HepG2 (cell line): ENCODE results near the gene FHIT.

ENCODE experiments used
- ARNT ChIP-seq: fragments of 450-650 bp; IDR thresholded peaks from 2 replicates; pipeline ENCODE4 v1.6.1; 2017
- NFE2L2 ChIP-seq: fragments of 150-350 bp; IDR thresholded peaks from 2 replicates; pipeline ENCODE4 v1.6.1; 2014; ENCODE audit warnings: low read length
- NR2C2 ChIP-seq: sonication (generic); formaldehyde crosslinking; IDR thresholded peaks from 2 replicates; pipeline ENCODE4 v1.4.0; 2020; ENCODE audit warnings: missing genetic modification reagents, mild to moderate bottlenecking, moderate library complexity, borderline replicate concordance
- REST ChIP-seq, 2 experiments: IDR thresholded peaks; 2 replicates each; pipeline ENCODE4 v1.6.1; 2011 to 2012; ENCODE audit warnings: low read length in 2 of 2, borderline replicate concordance in 1 of 2, low read depth in 1 of 2, mild to moderate bottlenecking in 1 of 2, moderate library complexity in 1 of 2
- SALL2 ChIP-seq: sonication (generic); formaldehyde crosslinking; IDR thresholded peaks from 2 replicates; pipeline ENCODE4 v1.8.1; 2023; ENCODE audit warnings: mild to moderate bottlenecking, missing genetic modification reagents, inconsistent platforms
- TAF1 ChIP-seq: sonication (generic); formaldehyde crosslinking; IDR thresholded peaks from 2 replicates; pipeline ENCODE4 v1.4.0; 2020; ENCODE audit warnings: missing genetic modification reagents
- ZBTB21 ChIP-seq: sonication (generic); formaldehyde crosslinking; IDR thresholded peaks from 2 replicates; pipeline ENCODE4 v1.4.0; 2020; ENCODE audit warnings: missing genetic modification reagents
- ZNF354B ChIP-seq: sonication (generic); formaldehyde crosslinking; IDR thresholded peaks from 2 replicates; pipeline ENCODE4 v1.8.0; 2022; ENCODE audit warnings: mild to moderate bottlenecking, missing genetic modification reagents
- TF ChIP-seq, protein P1 (sequence below), 2 experiments: sonication (generic) in 1 of 2; formaldehyde crosslinking in 1 of 2; IDR thresholded peaks; 2 replicates each; pipeline versions ENCODE4 v1.6.1 to v1.9.0; 2014 to 2022; ENCODE audit warnings: antibody characterized with exemption in 1 of 2, borderline replicate concordance in 1 of 2, inconsistent platforms in 1 of 2, low read depth in 1 of 2, missing genetic modification reagents in 1 of 2

DNA sequence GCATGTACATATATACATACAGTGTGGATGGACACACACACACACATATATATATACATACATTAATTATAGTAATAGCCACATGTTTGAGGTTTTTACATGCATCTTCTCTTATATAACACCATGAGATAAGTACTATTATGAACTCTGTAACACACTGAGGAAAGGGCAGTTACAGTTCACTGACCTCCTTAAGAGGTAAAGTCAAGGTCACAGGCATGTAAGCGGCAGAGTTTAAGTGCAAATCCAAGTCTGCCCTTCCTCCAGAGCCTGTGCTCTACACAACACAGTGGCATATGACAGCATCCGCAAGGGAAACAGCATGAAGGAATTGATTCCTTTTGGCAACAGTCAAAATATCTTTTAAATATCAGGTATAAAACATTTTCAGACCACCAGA lies 26.4 kb downstream of the FHIT start:
- TF ChIP-seq REST (IDR thresholded peaks at IDR 0.05; ENCODE audit: borderline replicate concordance in 1 of 2, low read depth in 1 of 2, low read length in 2 of 2): no peak
- TF ChIP-seq SALL2 (CRISPR knock-in tag): no peak
- no peak for TF ChIP-seq TAF1
- TF ChIP-seq ARNT: no peak
- TF ChIP-seq NFE2L2: no peak
- TF ChIP-seq ZNF354B: no peak
- TF ChIP-seq, protein P1, sequence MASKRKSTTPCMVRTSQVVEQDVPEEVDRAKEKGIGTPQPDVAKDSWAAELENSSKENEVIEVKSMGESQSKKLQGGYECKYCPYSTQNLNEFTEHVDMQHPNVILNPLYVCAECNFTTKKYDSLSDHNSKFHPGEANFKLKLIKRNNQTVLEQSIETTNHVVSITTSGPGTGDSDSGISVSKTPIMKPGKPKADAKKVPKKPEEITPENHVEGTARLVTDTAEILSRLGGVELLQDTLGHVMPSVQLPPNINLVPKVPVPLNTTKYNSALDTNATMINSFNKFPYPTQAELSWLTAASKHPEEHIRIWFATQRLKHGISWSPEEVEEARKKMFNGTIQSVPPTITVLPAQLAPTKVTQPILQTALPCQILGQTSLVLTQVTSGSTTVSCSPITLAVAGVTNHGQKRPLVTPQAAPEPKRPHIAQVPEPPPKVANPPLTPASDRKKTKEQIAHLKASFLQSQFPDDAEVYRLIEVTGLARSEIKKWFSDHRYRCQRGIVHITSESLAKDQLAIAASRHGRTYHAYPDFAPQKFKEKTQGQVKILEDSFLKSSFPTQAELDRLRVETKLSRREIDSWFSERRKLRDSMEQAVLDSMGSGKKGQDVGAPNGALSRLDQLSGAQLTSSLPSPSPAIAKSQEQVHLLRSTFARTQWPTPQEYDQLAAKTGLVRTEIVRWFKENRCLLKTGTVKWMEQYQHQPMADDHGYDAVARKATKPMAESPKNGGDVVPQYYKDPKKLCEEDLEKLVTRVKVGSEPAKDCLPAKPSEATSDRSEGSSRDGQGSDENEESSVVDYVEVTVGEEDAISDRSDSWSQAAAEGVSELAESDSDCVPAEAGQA (IDR thresholded peaks at IDR 0.05; ENCODE audit: low read depth): no peak
- TF ChIP-seq, protein P1 (CRISPR knock-in tag; IDR thresholded peaks at IDR 0.05; ENCODE audit: borderline replicate concordance): no peak
- TF ChIP-seq ZBTB21: no peak
- no peak for TF ChIP-seq NR2C2 (CRISPR knock-in tag)
